H9 (cell line): Measurements from ENCODE around the gene RBMS3. TPM values are rescaled to one million over a fixed set of nuclear protein-coding genes. Genes with fewer than 3 reads are reported as not detected.

ENCODE experiments used
- DNase-seq: peaks from one replicate; pipeline ENCODE4 v3.0.0-alpha.2; 2017
- H2AFZ ChIP-seq: one replicate; pipeline ENCODE4 v1.6.1; 2013; ENCODE audit warnings: mild to moderate bottlenecking, low read length, control low read depth, moderate library complexity
- H2AK5ac ChIP-seq: 2 replicates; pipeline ENCODE4 v1.6.1; 2013; ENCODE audit warnings: low read length, control low read depth, mixed read lengths; ENCODE audit not compliant: insufficient read length
- H2BK120ac ChIP-seq: one replicate; pipeline ENCODE4 v1.6.1; 2013; ENCODE audit warnings: low read depth, mild to moderate bottlenecking, low read length, control low read depth, inconsistent platforms; ENCODE audit not compliant: poor library complexity, severe bottlenecking
- H2BK12ac ChIP-seq: 2 replicates; pipeline ENCODE4 v1.6.1; 2013; ENCODE audit warnings: low read length, control low read depth, mixed read lengths, low read depth; ENCODE audit not compliant: insufficient read length
- H2BK15ac ChIP-seq: 2 replicates; pipeline ENCODE4 v1.6.1; 2013; ENCODE audit warnings: low read depth, low read length, control low read depth
- H2BK20ac ChIP-seq: one replicate; pipeline ENCODE4 v1.6.1; 2013; ENCODE audit warnings: low read depth, mild to moderate bottlenecking, low read length, control low read depth, inconsistent platforms; ENCODE audit not compliant: poor library complexity, severe bottlenecking
- H2BK5ac ChIP-seq: 2 replicates; pipeline ENCODE4 v1.6.1; 2013; ENCODE audit warnings: low read length, control low read depth, mixed read lengths; ENCODE audit not compliant: insufficient read length
- H3K14ac ChIP-seq: 2 replicates; pipeline ENCODE4 v1.6.1; 2013; ENCODE audit warnings: low read length, control low read depth; ENCODE audit not compliant: insufficient read depth
- H3K18ac ChIP-seq: 2 replicates; pipeline ENCODE4 v1.6.1; 2013; ENCODE audit warnings: low read depth, mild to moderate bottlenecking, mixed read lengths, low read length, control low read depth; ENCODE audit not compliant: insufficient read length
- H3K23ac ChIP-seq: 2 replicates; pipeline ENCODE4 v1.6.1; 2013; ENCODE audit warnings: low read length, control low read depth, mixed read lengths, low read depth; ENCODE audit not compliant: insufficient read length
- H3K23me2 ChIP-seq: 2 replicates; pipeline ENCODE4 v1.6.1; 2013; ENCODE audit warnings: low read depth, mild to moderate bottlenecking, mixed read lengths, low read length, control low read depth; ENCODE audit not compliant: insufficient read length, poor library complexity, severe bottlenecking
- H3K27ac ChIP-seq: 2 replicates; pipeline ENCODE4 v1.5.1; 2013; ENCODE audit warnings: low read length, control low read depth, mixed read lengths, low read depth; ENCODE audit not compliant: insufficient read length
- H3K27me3 ChIP-seq: 2 replicates; pipeline ENCODE4 v1.6.1; 2013; ENCODE audit warnings: low read length, control low read depth, inconsistent platforms; ENCODE audit not compliant: insufficient read depth
- H3K4ac ChIP-seq: 2 replicates; pipeline ENCODE4 v1.6.1; 2013; ENCODE audit warnings: low read depth, mild to moderate bottlenecking, control low read depth, inconsistent platforms, low read length, moderate library complexity
- H3K4me1 ChIP-seq: 2 replicates; pipeline ENCODE4 v1.6.1; 2013; ENCODE audit warnings: low read length, control low read depth, inconsistent platforms; ENCODE audit not compliant: insufficient read depth
- H3K4me2 ChIP-seq: 2 replicates; pipeline ENCODE4 v1.6.1; 2013; ENCODE audit warnings: low read length, control low read depth, mixed read lengths; ENCODE audit not compliant: insufficient read length, insufficient read depth
- H3K56ac ChIP-seq: 2 replicates; pipeline ENCODE4 v1.6.1; 2013; ENCODE audit warnings: low read depth, mild to moderate bottlenecking, mixed read lengths, low read length, control low read depth; ENCODE audit not compliant: insufficient read length
- H3K79me1 ChIP-seq: 2 replicates; pipeline ENCODE4 v1.6.1; 2013; ENCODE audit warnings: low read depth, mild to moderate bottlenecking, moderate library complexity, low read length, control low read depth, inconsistent platforms; ENCODE audit not compliant: insufficient read depth, poor library complexity, severe bottlenecking
- H3K79me2 ChIP-seq: 2 replicates; pipeline ENCODE4 v1.6.1; 2013; ENCODE audit warnings: low read length, control low read depth, inconsistent platforms; ENCODE audit not compliant: insufficient read depth
- H3K9ac ChIP-seq: 2 replicates; pipeline ENCODE4 v1.6.1; 2013; ENCODE audit warnings: low read length, control low read depth, mixed read lengths; ENCODE audit not compliant: insufficient read length; ENCODE audit errors: extremely low read depth
- H3K9me3 ChIP-seq: one replicate; pipeline ENCODE4 v1.6.1; 2013; ENCODE audit warnings: low read depth, low read length, inconsistent platforms; ENCODE audit not compliant: control insufficient read depth
- H3T11ph ChIP-seq: one replicate; pipeline ENCODE4 v1.6.1; 2013; ENCODE audit warnings: mild to moderate bottlenecking, low read length, control low read depth, inconsistent platforms
- H4K20me1 ChIP-seq: one replicate; pipeline ENCODE4 v1.6.1; 2013; ENCODE audit not compliant: control insufficient read depth, insufficient read length, insufficient read depth
- H4K5ac ChIP-seq: 2 replicates; pipeline ENCODE4 v1.6.1; 2013; ENCODE audit warnings: low read depth, mild to moderate bottlenecking, mixed read lengths, low read length, control low read depth; ENCODE audit not compliant: insufficient read length
- H4K8ac ChIP-seq: replicated peaks from 2 replicates; pipeline ENCODE4 v1.6.1; 2013; ENCODE audit warnings: low read length, control low read depth, mixed read lengths, low read depth; ENCODE audit not compliant: insufficient read length
- H4K91ac ChIP-seq: 2 replicates; pipeline ENCODE4 v1.6.1; 2013; ENCODE audit warnings: low read depth, mild to moderate bottlenecking, moderate library complexity, mixed read lengths, low read length, control low read depth; ENCODE audit not compliant: insufficient read length
- H3K27ac Mint-ChIP-seq, 3 experiments: 2 replicates in 2 of 3; 3 replicates in 1 of 3; pipeline ENCODE4 v1.8.0; 2020 to 2021; ENCODE audit warnings: mixed read lengths in 3 of 3, mild to moderate bottlenecking in 1 of 3, moderate library complexity in 1 of 3
- H3K27me3 Mint-ChIP-seq: 2 replicates; pipeline ENCODE4 v1.8.0; 2021; ENCODE audit warnings: low read depth, mild to moderate bottlenecking, moderate library complexity, mixed read lengths
- H3K36me3 Mint-ChIP-seq, 3 experiments: 2 replicates in 2 of 3; 3 replicates in 1 of 3; pipeline ENCODE4 v1.8.0; 2020 to 2021; ENCODE audit warnings: low read depth in 3 of 3, mixed read lengths in 3 of 3; ENCODE audit not compliant: insufficient read depth in 1 of 3
- H3K4me1 Mint-ChIP-seq, 2 experiments: 2 replicates each; pipeline ENCODE4 v1.8.0; 2020; ENCODE audit warnings: mixed read lengths in 2 of 2
- H3K4me3 Mint-ChIP-seq, 2 experiments: 2 replicates in 1 of 2; 3 replicates in 1 of 2; pipeline ENCODE4 v1.8.0; 2020 to 2021; ENCODE audit warnings: mild to moderate bottlenecking in 2 of 2, mixed read lengths in 2 of 2, moderate library complexity in 1 of 2
- H3K9me3 Mint-ChIP-seq, 2 experiments: 2 replicates in 1 of 2; 3 replicates in 1 of 2; pipeline ENCODE4 v1.8.0; 2020; ENCODE audit warnings: mild to moderate bottlenecking in 2 of 2, mixed read lengths in 2 of 2, moderate library complexity in 1 of 2
- WGBS: extraction: QIAGEN DNeasy Blood & Tissue Kit; methylation state at CpG from one replicate; pipeline ENCODE4 v1.1.7; 2013; ENCODE audit warnings: missing lambda C conversion rate, low lambda C conversion rate, mixed read lengths; ENCODE audit not compliant: insufficient read length; ENCODE audit errors: extremely low coverage; 5-methylcytosine and 5-hydroxymethylcytosine counted together
- total RNA-seq: library from RNA; stranded (reverse); gene quantifications from 2 replicates; pipeline ENCODE4 v1.2.1, GENCODE V29; 2021
- TF ChIP-seq, protein P1 (sequence below): fragments of 200-600 bp; sonication (generic); conservative IDR thresholded peaks from 3 replicates; pipeline ENCODE4 v1.8.0; 2021; ENCODE audit warnings: antibody characterized with exemption, mild to moderate bottlenecking

Gene RBMS3
- total RNA-seq, 1 experiment from 2014 or later, result 8.1 TPM

GRCh38 chr3:30026851-30027250 lies 746.0 kb downstream of the RBMS3 start:
- no peak overlapping the region for H2BK120ac ChIP-seq
- Mint-ChIP-seq H3K27ac (no peak overlapping the region), H3K4me3 (no peak overlapping the region), H3K9me3 (no peaks in the 10 kb centered on the region), H3K27me3 (no peaks in the 10 kb centered on the region), H3K36me3 (no peaks in the 10 kb centered on the region), H3K4me1 (no peaks in the 10 kb centered on the region)
- no peak overlapping the region for H3T11ph ChIP-seq
- H3K23me2 ChIP-seq, result no peaks in the 10 kb centered on the region
- no peak overlapping the region for H3K9ac ChIP-seq
- H3K79me1 ChIP-seq, result no peaks in the 10 kb centered on the region
- no peak overlapping the region for H2BK5ac ChIP-seq
- no peak overlapping the region for H2BK20ac ChIP-seq
- no peaks in the 10 kb centered on the region for H3K27me3 ChIP-seq
- no CpG with 5 or more reads among the region's 1 CpG for WGBS
- H3K9me3 ChIP-seq, result no peaks in the 10 kb centered on the region
- no peak overlapping the region for H3K27ac ChIP-seq
- no peak overlapping the region for H2BK12ac ChIP-seq
- H3K4me2 ChIP-seq, result no peak overlapping the region
- TF ChIP-seq, protein P1, sequence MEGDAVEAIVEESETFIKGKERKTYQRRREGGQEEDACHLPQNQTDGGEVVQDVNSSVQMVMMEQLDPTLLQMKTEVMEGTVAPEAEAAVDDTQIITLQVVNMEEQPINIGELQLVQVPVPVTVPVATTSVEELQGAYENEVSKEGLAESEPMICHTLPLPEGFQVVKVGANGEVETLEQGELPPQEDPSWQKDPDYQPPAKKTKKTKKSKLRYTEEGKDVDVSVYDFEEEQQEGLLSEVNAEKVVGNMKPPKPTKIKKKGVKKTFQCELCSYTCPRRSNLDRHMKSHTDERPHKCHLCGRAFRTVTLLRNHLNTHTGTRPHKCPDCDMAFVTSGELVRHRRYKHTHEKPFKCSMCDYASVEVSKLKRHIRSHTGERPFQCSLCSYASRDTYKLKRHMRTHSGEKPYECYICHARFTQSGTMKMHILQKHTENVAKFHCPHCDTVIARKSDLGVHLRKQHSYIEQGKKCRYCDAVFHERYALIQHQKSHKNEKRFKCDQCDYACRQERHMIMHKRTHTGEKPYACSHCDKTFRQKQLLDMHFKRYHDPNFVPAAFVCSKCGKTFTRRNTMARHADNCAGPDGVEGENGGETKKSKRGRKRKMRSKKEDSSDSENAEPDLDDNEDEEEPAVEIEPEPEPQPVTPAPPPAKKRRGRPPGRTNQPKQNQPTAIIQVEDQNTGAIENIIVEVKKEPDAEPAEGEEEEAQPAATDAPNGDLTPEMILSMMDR, result no peak
- no peak overlapping the region for H4K5ac ChIP-seq
- H3K4ac ChIP-seq, result no peak overlapping the region
- no peak overlapping the region for H3K14ac ChIP-seq
- H2BK15ac ChIP-seq, result no peak overlapping the region
- H2AK5ac ChIP-seq, result no peak overlapping the region
- no peak overlapping the region for H3K56ac ChIP-seq
- no peak overlapping the region for H4K8ac ChIP-seq
- H3K18ac ChIP-seq, result no peak overlapping the region
- H4K91ac ChIP-seq, result no peak overlapping the region
- no peak overlapping the region for H3K23ac ChIP-seq
- no peaks in the 10 kb centered on the region for H4K20me1 ChIP-seq
- no peaks in the 10 kb centered on the region for H3K79me2 ChIP-seq
- no peak for DNase-seq
- no peak overlapping the region for H2AFZ ChIP-seq
- no peaks in the 10 kb centered on the region for H3K4me1 ChIP-seq
